Endometrial microvascular endothelial cells (primary cell): ENCODE results near the gene SF3B1. TPM values are rescaled to one million over a fixed set of nuclear protein-coding genes. Genes with fewer than 3 reads are reported as not detected.
"Not testable (repeated sequence)": the region's sequence is repeated elsewhere in the genome, so short reads cannot be mapped to it uniquely, and the experiment has no call there.

Experiments
- in situ Hi-C: cut with HindIII; loops from 2 replicates; pipeline ENCODE4 v1.10.0; 2017; ENCODE audit warnings: low sequenced_read_pairs, low pct_unique_long_range_greater_than_20kb; ENCODE audit errors: inconsistent ontology term
- total RNA-seq: library from RNA; depleted of rRNA; stranded (reverse); fragments of >200 nt; gene quantifications from one replicate; pipeline ENCODE4 v1.2.3, GENCODE V29; 2015; ENCODE audit errors: inconsistent ontology term

Gene SF3B1
- total RNA-seq, 1 donor from 2014 or later, result 148 TPM

GRCh38 chr2:197357986-197358385, 76.8 kb downstream of the SF3B1 start:
- in situ Hi-C loops, result no loop called here

GRCh38 chr2:197356136-197356535, 78.7 kb downstream of the SF3B1 start:
- in situ Hi-C loops, result no loop called here

GRCh38 chr2:197354169-197354558, 80.7 kb downstream of the SF3B1 start:
- in situ Hi-C loops, result no loop called here

- in situ Hi-C loops, result no loop called here
These were observed 81.2 kb downstream of the SF3B1 start for GRCh38 chr2:197353393-197354168.

- in situ Hi-C loops, result no loop called here
These were observed 85.1 kb downstream of the SF3B1 start for GRCh38 chr2:197349699-197350098.

- in situ Hi-C loops, result no loop called here
These were observed 86.0 kb downstream of the SF3B1 start for GRCh38 chr2:197348721-197349360.

- in situ Hi-C loops, result no loop called here
These were observed 88.9 kb downstream of the SF3B1 start for GRCh38 chr2:197345846-197346370.

- in situ Hi-C loops, result not testable (repeated sequence)
These were observed 90.9 kb downstream of the SF3B1 start for GRCh38 chr2:197343968-197344367.

GRCh38 chr2:197340591-197340990, 94.2 kb downstream of the SF3B1 start:
- in situ Hi-C loops, result no loop called here

Other genes with a start within 250 kb of the SF3B1 start
- 1.8 TPM for gene ANKRD44, start 124.2 kb downstream of the SF3B1 start, total RNA-seq
- gene COQ10B, start 18.5 kb upstream of the SF3B1 start, total RNA-seq, result 24.3 TPM
- 271 TPM for gene HSPD1, start 64.8 kb upstream of the SF3B1 start, total RNA-seq
- 264 TPM for gene HSPE1, start 65.4 kb upstream of the SF3B1 start, total RNA-seq
- gene MOB4, start 81.0 kb upstream of the SF3B1 start, total RNA-seq, result 31.3 TPM
- 1.7 TPM for gene RFTN2, start 240.6 kb upstream of the SF3B1 start, total RNA-seq